KMS-11 (cell line): ENCODE measurements around the gene HACD2.

Source experiments
- H2AFZ ChIP-seq: fragments of 200-600 bp; sonication (generic); 2 replicates; pipeline ENCODE4 v1.6.1; 2016; ENCODE audit warnings: antibody characterized with exemption, mixed run types, low read depth
- H3K27ac ChIP-seq: fragments of 200-600 bp; sonication (generic); 2 replicates; pipeline ENCODE4 v1.6.1; 2016; ENCODE audit warnings: mild to moderate bottlenecking, mixed run types
- H3K27me3 ChIP-seq: fragments of 200-600 bp; sonication (generic); 2 replicates; pipeline ENCODE4 v1.6.1; 2017; ENCODE audit warnings: mild to moderate bottlenecking, low read depth, mixed run types, moderate library complexity; ENCODE audit not compliant: insufficient read depth
- H3K36me3 ChIP-seq: fragments of 200-600 bp; sonication (generic); 2 replicates; pipeline ENCODE4 v1.6.1; 2017; ENCODE audit warnings: mild to moderate bottlenecking, mixed run types; ENCODE audit not compliant: insufficient read depth
- H3K4me1 ChIP-seq: fragments of 200-600 bp; sonication (generic); 2 replicates; pipeline ENCODE4 v1.6.1; 2016; ENCODE audit warnings: mild to moderate bottlenecking, low read depth, mixed run types; ENCODE audit not compliant: poor library complexity, severe bottlenecking
- H3K4me2 ChIP-seq: fragments of 200-600 bp; sonication (generic); 2 replicates; pipeline ENCODE4 v1.7.0; 2016; ENCODE audit warnings: mild to moderate bottlenecking, mixed run types
- H3K4me3 ChIP-seq: fragments of 200-600 bp; sonication (generic); IDR thresholded peaks from 2 replicates; pipeline ENCODE4 v1.6.1; 2017; ENCODE audit warnings: low read depth, low read length, mixed read lengths; ENCODE audit not compliant: insufficient read depth
- H3K79me2 ChIP-seq: fragments of 200-600 bp; sonication (generic); 2 replicates; pipeline ENCODE4 v1.6.1; 2016; ENCODE audit warnings: low read depth, mixed run types; ENCODE audit not compliant: insufficient read depth
- H3K9ac ChIP-seq: fragments of 200-600 bp; sonication (generic); 2 replicates; pipeline ENCODE4 v1.6.1; 2016; ENCODE audit warnings: mild to moderate bottlenecking, mixed run types
- H4K20me1 ChIP-seq: fragments of 200-600 bp; sonication (generic); 2 replicates; pipeline ENCODE4 v1.6.1; 2016; ENCODE audit warnings: mild to moderate bottlenecking, mixed run types; ENCODE audit not compliant: insufficient read depth
- CTCF ChIP-seq: fragments of 200-600 bp; sonication (generic); conservative IDR thresholded peaks from 2 replicates; pipeline ENCODE4 v1.6.1; 2017; ENCODE audit warnings: low read depth, mild to moderate bottlenecking, antibody characterized with exemption, low read length, moderate library complexity, mixed read lengths

HACD2 gene

DNA sequence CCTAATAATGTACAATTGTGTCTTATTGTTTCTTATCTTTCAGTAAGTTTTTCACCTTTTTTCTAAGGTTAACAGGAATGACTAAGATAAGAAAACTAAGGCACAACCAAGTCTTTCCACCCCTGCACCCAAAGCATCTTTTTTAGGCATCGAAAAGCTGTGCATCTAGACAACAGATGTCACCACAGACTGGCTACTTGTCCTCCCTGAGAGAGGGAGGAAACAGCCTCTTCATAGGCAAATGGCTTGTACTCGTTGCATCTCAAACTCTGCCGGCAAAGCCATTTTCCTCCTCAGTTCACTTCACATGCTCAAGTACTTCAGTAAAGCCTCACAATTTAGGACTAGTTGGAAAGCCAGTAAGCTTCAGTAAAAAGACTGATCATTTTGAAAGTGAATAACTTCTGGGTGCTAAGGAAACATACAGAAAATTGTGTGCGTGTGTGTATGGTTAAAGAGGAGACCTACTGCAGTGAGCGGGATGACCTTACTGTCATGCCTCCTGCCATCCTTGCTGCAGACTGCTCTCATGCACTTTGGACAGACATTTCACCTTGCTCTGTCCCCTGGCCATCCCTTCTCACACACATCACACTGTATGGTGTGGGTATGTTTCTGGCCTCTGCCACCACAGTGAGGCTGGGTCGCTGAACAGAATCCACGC is 36.5 kb upstream of the HACD2 start:
- H3K36me3 ChIP-seq = no peaks in the 10 kb centered on the region

DNA sequence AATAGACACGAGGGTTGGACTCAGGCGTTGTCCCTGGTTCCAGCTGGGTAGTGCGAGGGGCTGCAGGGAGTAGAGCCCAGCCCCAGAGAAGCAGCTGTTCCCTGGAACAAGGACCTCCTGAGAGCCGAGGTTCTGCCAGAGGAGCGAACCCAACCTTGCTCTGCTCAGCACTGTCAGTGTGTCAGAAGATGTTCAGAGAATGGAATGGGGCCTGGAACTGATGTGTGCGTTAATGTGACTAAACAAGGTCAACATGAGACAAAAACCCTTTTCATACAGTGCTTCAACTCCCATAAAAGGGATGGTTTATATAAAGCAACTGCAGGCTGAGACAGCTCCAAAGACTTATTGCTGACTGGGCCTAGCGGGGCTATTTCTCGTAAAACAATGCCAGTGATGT is 35.5 kb upstream of the HACD2 start:
- Histone ChIP-seq H3K4me1 (peaks cover 19% of the 10 kb centered on the region), H3K4me2 (no peak overlapping the region), H3K9ac (no peak overlapping the region), H2AFZ (no peak overlapping the region), H4K20me1 (no peaks in the 10 kb centered on the region), H3K79me2 (no peaks in the 10 kb centered on the region), H3K27ac (no peak overlapping the region), H3K4me3 (no peak overlapping the region), H3K36me3 (no peaks in the 10 kb centered on the region), H3K27me3 (no peaks in the 10 kb centered on the region)
- no peak for TF ChIP-seq CTCF

More for the DNA sequence above, 36.5 kb upstream of the HACD2 start:
- TF ChIP-seq CTCF = no peak
- H3K79me2 ChIP-seq = no peaks in the 10 kb centered on the region
- H3K27me3 ChIP-seq = no peaks in the 10 kb centered on the region
- no peak overlapping the region for H3K4me3 ChIP-seq
- no peak overlapping the region for H3K9ac ChIP-seq
- no peak overlapping the region for H3K27ac ChIP-seq
- H3K4me1 ChIP-seq = peaks cover 19% of the 10 kb centered on the region
- H3K4me2 ChIP-seq = no peak overlapping the region
- no peaks in the 10 kb centered on the region for H4K20me1 ChIP-seq
- no peak overlapping the region for H2AFZ ChIP-seq

- Histone ChIP-seq H3K79me2 (no peaks in the 10 kb centered on the region), H3K27ac (no peak overlapping the region), H3K9ac (no peak overlapping the region), H4K20me1 (no peaks in the 10 kb centered on the region), H3K4me1 (peaks cover 19% of the 10 kb centered on the region), H2AFZ (no peak overlapping the region), H3K36me3 (no peaks in the 10 kb centered on the region), H3K4me2 (no peak overlapping the region), H3K4me3 (no peak overlapping the region), H3K27me3 (no peaks in the 10 kb centered on the region)
- TF ChIP-seq CTCF = no peak
These were observed 34.1 kb upstream of the HACD2 start for GRCh38 chr3:123618768-123619484.

DNA sequence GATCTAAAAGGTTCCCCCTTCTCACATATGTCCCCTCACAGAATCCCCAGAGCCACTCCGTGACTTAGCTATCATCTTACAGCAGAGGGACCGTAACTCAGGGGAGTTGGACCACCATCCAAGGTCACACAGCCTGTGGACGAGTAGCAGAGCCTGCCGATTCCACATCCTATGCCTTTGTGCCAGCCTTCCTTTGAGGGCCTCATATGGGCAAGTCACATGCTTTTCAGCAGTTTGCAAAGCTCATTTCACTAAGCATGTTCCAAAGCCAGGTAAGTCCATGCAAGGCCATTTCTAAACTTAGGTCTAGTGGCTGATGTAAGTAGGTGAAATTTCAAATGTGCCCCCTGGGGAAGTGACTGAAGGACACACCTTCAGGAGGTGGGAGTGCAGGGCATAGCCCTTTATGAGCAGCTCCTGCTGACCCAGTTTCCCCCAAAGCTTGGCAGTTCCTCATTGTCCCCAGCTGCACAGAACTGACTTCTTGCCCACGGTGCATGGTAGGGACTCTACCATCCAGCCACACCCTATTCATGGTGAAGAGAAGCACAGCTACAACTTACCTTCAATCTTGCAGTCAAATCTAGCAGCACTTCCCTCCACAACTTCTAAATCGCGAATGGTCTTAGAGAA is 33.3 kb upstream of the HACD2 start:
- no peaks in the 10 kb centered on the region for H3K79me2 ChIP-seq
- H3K4me1 ChIP-seq = peaks cover 19% of the 10 kb centered on the region
- no peaks in the 10 kb centered on the region for H4K20me1 ChIP-seq
- no peaks in the 10 kb centered on the region for H3K27me3 ChIP-seq
- no peak overlapping the region for H2AFZ ChIP-seq
- no peak for TF ChIP-seq CTCF
- no peak overlapping the region for H3K27ac ChIP-seq
- no peaks in the 10 kb centered on the region for H3K36me3 ChIP-seq
- no peak overlapping the region; the same call in 1 of the 2 replicates for H3K4me2 ChIP-seq
- H3K4me3 ChIP-seq = no peak overlapping the region
- no peak overlapping the region for H3K9ac ChIP-seq
